Sigmoid colon (tissue), 4 donors: Measurements from ENCODE around the gene HACD2.

Experiments
- EP300 ChIP-seq, 4 donors: sonication (generic); formaldehyde crosslinking; IDR thresholded peaks; one replicate each; pipeline ENCODE4 v1.6.1; 2017; ENCODE audit warnings: antibody characterized with exemption in 4 of 4
- POLR2AphosphoS5 ChIP-seq, 4 donors: sonication (generic); formaldehyde crosslinking; IDR thresholded peaks; one replicate each; pipeline ENCODE4 v1.6.1; 2017; ENCODE audit warnings: antibody characterized with exemption in 4 of 4
- TF ChIP-seq, protein P1 (sequence below), 4 experiments: fragments of 450-650 bp in 3 of 4; fragments of 200-600 bp in 1 of 4; IDR thresholded peaks; one replicate each; pipeline ENCODE4 v1.5.1; 2016 to 2019; ENCODE audit warnings: antibody characterized with exemption in 4 of 4, mild to moderate bottlenecking in 3 of 4, moderate library complexity in 2 of 4

DNA sequence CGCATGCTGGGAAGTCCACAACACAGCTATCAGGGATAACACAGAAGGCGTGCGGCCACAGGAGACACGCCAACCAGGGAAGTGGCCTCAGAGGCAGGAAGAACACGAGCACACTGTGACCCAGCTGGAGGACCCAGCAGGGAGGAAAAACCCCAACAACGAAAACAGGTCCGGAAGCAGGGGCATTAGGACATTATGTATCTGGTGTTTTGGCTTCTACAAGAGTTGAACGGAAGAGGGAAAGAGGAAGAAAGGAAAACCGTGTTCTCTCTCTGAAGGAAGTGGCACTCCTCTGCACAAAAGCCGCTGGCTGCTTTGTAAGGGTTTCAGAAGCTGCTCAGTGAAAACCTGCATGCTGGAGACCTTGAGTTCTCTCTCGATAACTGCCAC is 61.8 kb downstream of the HACD2 start:
- TF ChIP-seq EP300 (IDR thresholded peaks at IDR 0.05): no peak
- TF ChIP-seq, protein P1, sequence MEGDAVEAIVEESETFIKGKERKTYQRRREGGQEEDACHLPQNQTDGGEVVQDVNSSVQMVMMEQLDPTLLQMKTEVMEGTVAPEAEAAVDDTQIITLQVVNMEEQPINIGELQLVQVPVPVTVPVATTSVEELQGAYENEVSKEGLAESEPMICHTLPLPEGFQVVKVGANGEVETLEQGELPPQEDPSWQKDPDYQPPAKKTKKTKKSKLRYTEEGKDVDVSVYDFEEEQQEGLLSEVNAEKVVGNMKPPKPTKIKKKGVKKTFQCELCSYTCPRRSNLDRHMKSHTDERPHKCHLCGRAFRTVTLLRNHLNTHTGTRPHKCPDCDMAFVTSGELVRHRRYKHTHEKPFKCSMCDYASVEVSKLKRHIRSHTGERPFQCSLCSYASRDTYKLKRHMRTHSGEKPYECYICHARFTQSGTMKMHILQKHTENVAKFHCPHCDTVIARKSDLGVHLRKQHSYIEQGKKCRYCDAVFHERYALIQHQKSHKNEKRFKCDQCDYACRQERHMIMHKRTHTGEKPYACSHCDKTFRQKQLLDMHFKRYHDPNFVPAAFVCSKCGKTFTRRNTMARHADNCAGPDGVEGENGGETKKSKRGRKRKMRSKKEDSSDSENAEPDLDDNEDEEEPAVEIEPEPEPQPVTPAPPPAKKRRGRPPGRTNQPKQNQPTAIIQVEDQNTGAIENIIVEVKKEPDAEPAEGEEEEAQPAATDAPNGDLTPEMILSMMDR (IDR thresholded peaks at IDR 0.05): no peak
- no peak for TF ChIP-seq POLR2AphosphoS5 (IDR thresholded peaks at IDR 0.05)
